Measurements from ENCODE around the gene FHIT.

FHIT gene

GRCh38 chr3:59726279-59726678 lies 1525.0 kb downstream of the FHIT start:
- Histone ChIP-seq H3K79me2 (ENCODE audit: low read length) (no peaks in the 10 kb centered on the region), H3K9ac (ENCODE audit: low read length) (no peak overlapping the region), H3K27ac (ENCODE audit: low read length) (no peak overlapping the region), H3K4me1 (ENCODE audit: low read length) (peaks cover 12% of the 10 kb centered on the region), H3K36me3 (replicated peaks; ENCODE audit: low read depth, low read length) (no peaks in the 10 kb centered on the region), H3K4me3 (ENCODE audit: low read length) (no peak overlapping the region), H4K20me1 (ENCODE audit: insufficient read depth, low read length) (no peaks in the 10 kb centered on the region), H3K27me3 (ENCODE audit: low read depth, low read length) (no peaks in the 10 kb centered on the region), H3K4me2 (ENCODE audit: low read length) (peak overlapping the region; percentile 32), H2AFZ (ENCODE audit: low read depth, low read length) (no peak overlapping the region), H3K9me3 (ENCODE audit: insufficient read depth, low read length) (no peaks in the 10 kb centered on the region)
- TF ChIP-seq EZH2phosphoT487 (IDR thresholded peaks at IDR 0.05; ENCODE audit: low read depth) (no peak), CTCF (IDR thresholded peaks at IDR 0.05; ENCODE audit: low read depth, low read length) (no peak)

GRCh38 chr3:59717679-59718205 lies 1533.5 kb downstream of the FHIT start:
- no peaks in the 10 kb centered on the region for H4K20me1 ChIP-seq (ENCODE audit: insufficient read depth, low read length)
- 0 out of 2 replicates have a peak, but pooled peaks cover 15% of the 10 kb centered on the region for H3K27me3 ChIP-seq (ENCODE audit: low read depth, low read length)
- H3K36me3 ChIP-seq (replicated peaks; ENCODE audit: low read depth, low read length) = no peaks in the 10 kb centered on the region
- H3K4me3 ChIP-seq (ENCODE audit: low read length) = no peak overlapping the region
- TF ChIP-seq EZH2phosphoT487 (IDR thresholded peaks at IDR 0.05; ENCODE audit: low read depth) (no peak), CTCF (IDR thresholded peaks at IDR 0.05; ENCODE audit: low read depth, low read length) (no peak; the same call in 1 of the 2 replicates)
- H3K4me2 ChIP-seq (ENCODE audit: low read length) = no peak overlapping the region
- H3K9ac ChIP-seq (ENCODE audit: low read length) = no peak overlapping the region
- no peaks in the 10 kb centered on the region for H3K9me3 ChIP-seq (ENCODE audit: insufficient read depth, low read length)
- H3K79me2 ChIP-seq (ENCODE audit: low read length) = no peaks in the 10 kb centered on the region
- H3K27ac ChIP-seq (ENCODE audit: low read length) = no peak overlapping the region
- no peaks in the 10 kb centered on the region for H3K4me1 ChIP-seq (ENCODE audit: low read length)
- H2AFZ ChIP-seq (ENCODE audit: low read depth, low read length) = no peak overlapping the region

- no peaks in the 10 kb centered on the region for H4K20me1 ChIP-seq (ENCODE audit: insufficient read depth, low read length)
- H2AFZ ChIP-seq (ENCODE audit: low read depth, low read length) = no peak overlapping the region
- H3K4me3 ChIP-seq (ENCODE audit: low read length) = no peak overlapping the region
- TF ChIP-seq EZH2phosphoT487 (IDR thresholded peaks at IDR 0.05; ENCODE audit: low read depth) = no peak
- TF ChIP-seq CTCF (IDR thresholded peaks at IDR 0.05; ENCODE audit: low read depth, low read length) = no peak
- H3K79me2 ChIP-seq (ENCODE audit: low read length) = no peaks in the 10 kb centered on the region
- no peaks in the 10 kb centered on the region for H3K36me3 ChIP-seq (replicated peaks; ENCODE audit: low read depth, low read length)
- no peaks in the 10 kb centered on the region for H3K9me3 ChIP-seq (ENCODE audit: insufficient read depth, low read length)
- peaks cover 4% of the 10 kb centered on the region; the same call in 1 of the 2 replicates for H3K4me1 ChIP-seq (ENCODE audit: low read length)
- no peak overlapping the region for H3K4me2 ChIP-seq (ENCODE audit: low read length)
- no peak overlapping the region for H3K27ac ChIP-seq (ENCODE audit: low read length)
- no peak overlapping the region for H3K9ac ChIP-seq (ENCODE audit: low read length)
- peaks cover 28% of the 10 kb centered on the region for H3K27me3 ChIP-seq (ENCODE audit: low read depth, low read length)
Measured at GRCh38 chr3:59714066-59714465, 1537.2 kb downstream of the FHIT start.

GRCh38 chr3:59710554-59710953 lies 1540.7 kb downstream of the FHIT start:
- Histone ChIP-seq H3K4me2 (ENCODE audit: low read length) (no peak overlapping the region), H3K4me3 (ENCODE audit: low read length) (no peak overlapping the region), H4K20me1 (ENCODE audit: insufficient read depth, low read length) (no peaks in the 10 kb centered on the region), H3K9me3 (ENCODE audit: insufficient read depth, low read length) (no peaks in the 10 kb centered on the region), H3K36me3 (replicated peaks; ENCODE audit: low read depth, low read length) (no peaks in the 10 kb centered on the region), H3K4me1 (ENCODE audit: low read length) (peaks cover 4% of the 10 kb centered on the region; the same call in 1 of the 2 replicates), H3K27ac (ENCODE audit: low read length) (no peak overlapping the region), H3K9ac (ENCODE audit: low read length) (no peak overlapping the region), H3K79me2 (ENCODE audit: low read length) (no peaks in the 10 kb centered on the region), H2AFZ (ENCODE audit: low read depth, low read length) (no peak overlapping the region), H3K27me3 (ENCODE audit: low read depth, low read length) (peaks cover 24% of the 10 kb centered on the region)
- TF ChIP-seq EZH2phosphoT487 (IDR thresholded peaks at IDR 0.05; ENCODE audit: low read depth) = no peak
- no peak for TF ChIP-seq CTCF (IDR thresholded peaks at IDR 0.05; ENCODE audit: low read depth, low read length)
